Fibroblast of lung (primary cell): ENCODE results near the gene ACACB. TPM values are rescaled to one million over a fixed set of nuclear protein-coding genes. Genes with fewer than 3 reads are reported as not detected.

Experiments
- DNase-seq, 2 donors: peaks; one replicate each; pipeline versions ENCODE4 v3.0.0 to v3.0.0-alpha.2; 2010; ENCODE audit warnings: low read depth in 2 of 2
- H2AFZ ChIP-seq: 2 replicates; pipeline ENCODE4 v1.5.1; 2012; ENCODE audit warnings: low read length, control low read depth, inconsistent platforms
- H3K27ac ChIP-seq: 2 replicates; pipeline ENCODE4 v1.5.1; 2011; ENCODE audit warnings: low read length, control low read depth; ENCODE audit not compliant: insufficient read depth
- H3K27me3 ChIP-seq: 2 replicates; pipeline ENCODE4 v1.5.1; 2011; ENCODE audit warnings: mild to moderate bottlenecking, low read length; ENCODE audit not compliant: control insufficient read depth, insufficient read depth
- H3K36me3 ChIP-seq: 2 replicates; pipeline ENCODE4 v1.5.1; 2011; ENCODE audit warnings: low read length; ENCODE audit not compliant: control insufficient read depth, insufficient read depth
- H3K4me1 ChIP-seq: 2 replicates; pipeline ENCODE4 v1.5.1; 2011; ENCODE audit warnings: low read length; ENCODE audit not compliant: control insufficient read depth, insufficient read depth; ENCODE audit errors: extremely low read depth
- H3K4me2 ChIP-seq: 2 replicates; pipeline ENCODE4 v1.5.1; 2011; ENCODE audit warnings: low read length, control low read depth; ENCODE audit not compliant: insufficient read depth; ENCODE audit errors: extremely low read depth
- H3K4me3 ChIP-seq, 4 experiments: fragments of 200-600 bp in 1 of 4; sonication (generic) in 1 of 4; replicated peaks in 1 of 4; 2 replicates each; pipeline ENCODE4 v1.5.1; 2011 to 2016; ENCODE audit warnings: low read length in 4 of 4, low read depth in 3 of 4, mild to moderate bottlenecking in 3 of 4, control low read depth in 2 of 4, inconsistent platforms in 1 of 4, mixed read lengths in 1 of 4; ENCODE audit not compliant: insufficient read depth in 1 of 4; ENCODE audit errors: control extremely low read depth in 1 of 4
- H3K79me2 ChIP-seq: 2 replicates; pipeline ENCODE4 v1.5.1; 2012; ENCODE audit warnings: mild to moderate bottlenecking, low read length, inconsistent platforms; ENCODE audit not compliant: control insufficient read depth, insufficient read depth
- H3K9ac ChIP-seq: 2 replicates; pipeline ENCODE4 v1.5.1; 2011; ENCODE audit warnings: mild to moderate bottlenecking, low read length, control low read depth; ENCODE audit not compliant: insufficient read depth
- H3K9me3 ChIP-seq: 2 replicates; pipeline ENCODE4 v1.5.1; 2012; ENCODE audit warnings: low read depth, low read length; ENCODE audit not compliant: control insufficient read depth, insufficient read depth
- H4K20me1 ChIP-seq: 2 replicates; pipeline ENCODE4 v1.5.1; 2011; ENCODE audit warnings: low read length; ENCODE audit not compliant: control insufficient read depth, insufficient read depth; ENCODE audit errors: extremely low read depth
- CTCF ChIP-seq, 2 donors: IDR thresholded peaks in 1 of 2; conservative IDR thresholded peaks in 1 of 2; 1 replicate in 1 of 2; 2 replicates in 1 of 2; pipeline ENCODE4 v1.5.1; 2011 to 2012; ENCODE audit warnings: low read length in 2 of 2, control low read depth in 1 of 2, inconsistent platforms in 1 of 2, low read depth in 1 of 2, mild to moderate bottlenecking in 1 of 2
- EZH2 ChIP-seq: IDR thresholded peaks from 2 replicates; pipeline ENCODE4 v1.5.1; 2012; ENCODE audit warnings: low read length, control low read depth, mild to moderate bottlenecking; ENCODE audit errors: missing control alignments
- polyA plus RNA-seq, 2 donors: library from polyadenylated mRNA; depleted of rRNA in 1 of 2; stranded (reverse) in 1 of 2; unstranded in 1 of 2; fragments of >200 nt; gene quantifications; 2 replicates each; pipeline ENCODE4 v1.2.1, GENCODE V29; 2011 to 2012; ENCODE audit warnings: missing spikeins in 1 of 2
- total RNA-seq: library from RNA; depleted of rRNA; stranded (reverse); fragments of >200 nt; gene quantifications from 2 replicates; pipeline ENCODE4 v1.2.1, GENCODE V29; 2014

Gene ACACB
- total and polyA plus RNA-seq, 2 donors (not counting 1 experiment from before 2014, with no cell fraction given): 1.5 to 9.1 TPM

- no peaks in the 10 kb centered on the region for H3K79me2 ChIP-seq
- no peak overlapping the region for H3K4me2 ChIP-seq
- no peak overlapping the region for H2AFZ ChIP-seq
- no peaks in the 10 kb centered on the region for H3K27me3 ChIP-seq
- H3K9ac ChIP-seq: no peak overlapping the region
- H3K4me1 ChIP-seq: no peaks in the 10 kb centered on the region
- H3K27ac ChIP-seq: no peak overlapping the region
- TF ChIP-seq EZH2 (no peak), CTCF (conservative IDR thresholded peaks at IDR 0.05 in 1 of 2, IDR thresholded peaks at IDR 0.05 in 1 of 2; ENCODE audit: low read depth in 1 of 2, low read length in 2 of 2) (no peak)
- H3K36me3 ChIP-seq: no peaks in the 10 kb centered on the region
- no peaks in the 10 kb centered on the region for H3K9me3 ChIP-seq
- no peak overlapping the region for H3K4me3 ChIP-seq
- no peak for DNase-seq
- H4K20me1 ChIP-seq: no peaks in the 10 kb centered on the region
These were observed 159.8 kb downstream of the ACACB start for GRCh38 chr12:109276160-109276559.

GRCh38 chr12:109277255-109277898 is 161.0 kb downstream of the ACACB start:
- Histone ChIP-seq H4K20me1 (no peaks in the 10 kb centered on the region), H3K9ac (no peak overlapping the region), H3K36me3 (no peaks in the 10 kb centered on the region), H3K79me2 (no peaks in the 10 kb centered on the region), H3K4me1 (no peaks in the 10 kb centered on the region), H3K4me2 (no peak overlapping the region), H2AFZ (no peak overlapping the region), H3K9me3 (no peaks in the 10 kb centered on the region), H3K4me3 (no peak overlapping the region), H3K27me3 (no peaks in the 10 kb centered on the region), H3K27ac (no peak overlapping the region)
- no peak for DNase-seq
- no peak for TF ChIP-seq CTCF (conservative IDR thresholded peaks at IDR 0.05 in 1 of 2, IDR thresholded peaks at IDR 0.05 in 1 of 2; ENCODE audit: low read depth in 1 of 2, low read length in 2 of 2)
- no peak for TF ChIP-seq EZH2

GRCh38 chr12:109277899-109278762 is 161.7 kb downstream of the ACACB start:
- no peak for TF ChIP-seq CTCF (conservative IDR thresholded peaks at IDR 0.05 in 1 of 2, IDR thresholded peaks at IDR 0.05 in 1 of 2; ENCODE audit: low read depth in 1 of 2, low read length in 2 of 2)
- DNase-seq: peak in 1 of 2 donors; percentile 41
- H4K20me1 ChIP-seq: no peaks in the 10 kb centered on the region
- no peak overlapping the region for H2AFZ ChIP-seq
- no peaks in the 10 kb centered on the region for H3K27me3 ChIP-seq
- no peaks in the 10 kb centered on the region for H3K4me1 ChIP-seq
- no peaks in the 10 kb centered on the region for H3K9me3 ChIP-seq
- H3K79me2 ChIP-seq: no peaks in the 10 kb centered on the region
- no peak overlapping the region for H3K4me3 ChIP-seq
- H3K4me2 ChIP-seq: no peak overlapping the region
- no peak overlapping the region for H3K27ac ChIP-seq
- H3K36me3 ChIP-seq: no peaks in the 10 kb centered on the region
- no peak overlapping the region for H3K9ac ChIP-seq
